ENCODE measurements around the gene MINDY4B. TPM values are rescaled to one million over a fixed set of nuclear protein-coding genes. Genes with fewer than 3 reads are reported as not detected.

The MINDY4B gene
- total and polyA plus RNA-seq, 2 of the 4 experiments (the other 2 are of a cell fraction) = not detected

- CTCF ChIA-PET = no interaction called here
- Histone ChIP-seq H3K14ac (replicated peaks; ENCODE audit: low read depth, low read length) (no peak overlapping the region), H3K4me2 (ENCODE audit: low read depth, low read length) (no peak overlapping the region; the same call in 1 of the 2 replicates), H2BK5ac (ENCODE audit: low read depth, low read length, poor library complexity, severe bottlenecking) (no peak overlapping the region), H4K20me1 (ENCODE audit: insufficient read depth, low read length) (no peaks in the 10 kb centered on the region; the same call in 1 of the 2 replicates), H2AK9ac (replicated peaks; ENCODE audit: low read depth, low read length, poor library complexity) (no peak overlapping the region), H2BK120ac (ENCODE audit: low read depth, low read length) (no peak overlapping the region), H3K23ac (ENCODE audit: low read depth, low read length) (no peak overlapping the region), H3K4me1 (ENCODE audit: control insufficient read depth, insufficient read depth, low read length) (no peaks in the 10 kb centered on the region), H3K27me3 (ENCODE audit: control insufficient read depth, insufficient read depth, low read length) (peaks cover 29% of the 10 kb centered on the region), H2AK5ac (ENCODE audit: low read depth, low read length) (no peak overlapping the region), H3K9ac (ENCODE audit: low read depth, low read length) (no peak overlapping the region), H2BK15ac (ENCODE audit: low read depth, low read length) (no peak overlapping the region), H3K27ac (ENCODE audit: insufficient read depth, low read length) (no peak overlapping the region), H4K8ac (ENCODE audit: low read depth in 2 of 2, low read length in 2 of 2) (no peak overlapping the region), H3K9me3 (ENCODE audit: control insufficient read depth, insufficient read depth, low read length) (no peaks in the 10 kb centered on the region), H3K4ac (ENCODE audit: low read depth, low read length) (no peak overlapping the region), H3K18ac (ENCODE audit: low read depth, low read length) (no peak overlapping the region), H3K4me3 (ENCODE audit: insufficient read depth, low read depth, low read length) (no peak overlapping the region), H3K9me1 (ENCODE audit: insufficient read depth, low read length) (no peaks in the 10 kb centered on the region), H4K91ac (ENCODE audit: insufficient read depth, low read depth, low read length) (no peak overlapping the region), H3K56ac (ENCODE audit: extremely low read depth, insufficient read depth, low read length) (no peak overlapping the region), H4K5ac (ENCODE audit: low read depth, low read length) (no peak overlapping the region), H3K36me3 (ENCODE audit: control insufficient read depth, insufficient read depth, low read length) (no peaks in the 10 kb centered on the region), H3K79me1 (ENCODE audit: low read depth in 1 of 2, low read length in 2 of 2) (no peaks in the 10 kb centered on the region), H2AFZ (replicated peaks; ENCODE audit: low read length, poor library complexity) (peak overlapping the region; percentile 21), H2BK20ac (ENCODE audit: low read depth, low read length) (no peak overlapping the region)
- in situ Hi-C loops (cut with MboI; ENCODE audit: low sequenced_read_pairs) (no loop called here), intact Hi-C loops (cut with micrococcal nuclease) (loop anchor here (1.0 kb wide), 2 partner anchors 161 to 221 kb away; no protein-coding TSS in a partner anchor), dilution Hi-C loops (cut with HindIII; ENCODE audit: low sequenced_read_pairs, unreplicated experiment) (no loop called here)
- TF ChIP-seq FOS (IDR thresholded peaks at IDR 0.05; ENCODE audit: low read depth, low read length) = no peak
- TF ChIP-seq CEBPB (IDR thresholded peaks at IDR 0.05; ENCODE audit: low read depth, low read length) = no peak
- TF ChIP-seq CTCF (conservative IDR thresholded peaks at IDR 0.05; ENCODE audit: low read depth, low read length) = peak; percentile 46
- TF ChIP-seq MXI1 (IDR thresholded peaks at IDR 0.05; ENCODE audit: borderline replicate concordance, low read depth, low read length) = no peak
- TF ChIP-seq RFX5 (IDR thresholded peaks at IDR 0.05; ENCODE audit: low read depth, low read length) = no peak
- TF ChIP-seq RAD21 (IDR thresholded peaks at IDR 0.05; ENCODE audit: low read length) = peak; percentile 63
- no peak for TF ChIP-seq USF2 (IDR thresholded peaks at IDR 0.05; ENCODE audit: low read depth, low read length)
- TF ChIP-seq SMC3 (IDR thresholded peaks at IDR 0.05; ENCODE audit: low read depth, low read length) = peak; percentile 60
- WGBS, 2 experiments (ENCODE audit: extremely low coverage in 2 of 2, insufficient read length in 1 of 2) = 17% methylated on average over 2 of the region's 14 CpGs; no CpG with 5 or more reads in 1 of the 2 experiments
- no TSS peak for BruUV-seq (replicated peaks)
- POLR2A ChIA-PET (ENCODE audit: unreplicated experiment) = no interaction called here
- DNase-seq (peak; percentile 4), ATAC-seq (ENCODE audit: low read depth) (peak; percentile 51; the same call in 1 of the 2 replicates)
Measured at GRCh38 chr3:150925751-150926201, 20.5 kb upstream of the MINDY4B start.
